NCI-H128 (cell line): ENCODE results near the gene CLEC4G.

Source experiments
- DNase-seq: peaks from one replicate; lab custom pipeline; 2025; ENCODE audit not compliant: unreplicated experiment; lab: John Stamatoyannopoulos, UW

The CLEC4G gene

GRCh38 chr19:7699003-7699402, 32.9 kb downstream of the CLEC4G start:
- DNase-seq = no peak

GRCh38 chr19:7698583-7698982, 33.3 kb downstream of the CLEC4G start:
- no peak for DNase-seq

DNA sequence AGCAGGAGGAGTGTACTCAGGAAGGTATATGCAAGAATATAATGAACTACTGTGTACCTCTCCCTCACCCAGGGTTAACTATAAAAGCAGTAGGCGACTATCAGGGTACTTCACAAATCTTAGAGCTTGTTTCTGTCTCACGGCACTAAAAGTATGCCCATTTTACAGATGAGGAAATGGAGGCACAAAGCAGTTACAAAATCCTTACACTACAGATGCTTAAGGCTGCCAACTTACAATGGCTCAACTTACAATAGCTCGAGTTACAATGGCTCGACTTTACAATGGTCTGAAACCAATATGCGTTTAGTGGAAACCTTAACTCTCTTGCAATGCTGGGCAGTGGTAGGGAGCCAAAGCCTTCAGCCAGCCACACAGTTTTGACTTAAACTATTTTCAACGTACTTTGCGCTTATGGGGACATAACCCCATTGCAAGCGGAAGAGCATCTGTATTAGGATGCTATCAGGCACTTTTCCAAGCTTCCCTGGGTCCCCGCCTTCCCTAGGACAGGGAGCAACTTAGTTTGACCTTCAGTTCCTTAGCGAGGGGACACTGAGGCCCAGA, 34.1 kb downstream of the CLEC4G start:
- no peak for DNase-seq

DNA sequence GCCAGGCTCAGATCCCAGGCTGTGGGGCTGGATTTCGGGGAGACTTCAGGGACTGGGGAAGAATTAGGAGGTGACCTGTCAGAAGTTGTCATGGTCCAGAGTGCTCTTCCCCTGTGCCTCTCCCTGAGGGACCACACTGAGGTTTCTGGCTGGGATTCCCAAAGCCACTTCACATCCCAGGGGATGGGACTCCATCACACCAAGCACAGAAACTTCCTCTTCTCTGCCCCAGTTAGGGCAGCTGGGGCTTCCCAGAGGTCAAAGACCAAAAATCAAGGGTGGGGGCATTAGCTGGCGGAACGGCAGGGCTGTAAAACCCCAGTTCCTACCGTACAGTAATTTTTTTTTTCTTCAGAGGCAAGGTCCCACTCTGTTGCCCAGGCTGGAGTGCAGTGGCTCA, 37.4 kb downstream of the CLEC4G start:
- DNase-seq = no peak

DNA sequence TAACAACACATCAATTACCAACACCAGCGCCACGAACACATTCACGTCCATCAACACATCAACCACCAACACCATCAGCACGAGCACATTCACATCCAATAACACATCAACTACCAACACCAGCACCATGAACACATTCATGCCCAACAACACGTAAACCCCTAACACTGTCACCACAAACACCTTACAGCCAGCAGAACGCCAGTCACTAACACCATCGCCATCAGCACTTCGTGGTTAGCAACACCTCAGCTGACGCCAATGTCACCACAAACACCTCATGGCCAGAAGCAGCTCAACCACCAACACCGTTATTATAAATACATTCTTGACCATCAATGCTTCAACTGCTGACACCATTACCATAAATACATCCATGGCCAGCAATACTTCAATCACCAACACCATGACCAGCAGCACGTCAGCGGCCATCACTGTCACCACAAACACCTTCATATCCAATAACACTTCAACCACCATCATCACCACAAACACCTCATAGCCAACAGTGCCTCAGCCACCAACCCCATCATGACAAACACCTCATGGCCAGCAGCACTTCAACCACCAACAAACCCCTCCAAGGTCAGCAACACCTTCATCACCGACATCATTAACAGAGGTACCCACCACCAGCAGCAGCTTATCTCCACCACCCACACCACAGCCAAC, 39.4 kb downstream of the CLEC4G start:
- DNase-seq = no peak

DNA sequence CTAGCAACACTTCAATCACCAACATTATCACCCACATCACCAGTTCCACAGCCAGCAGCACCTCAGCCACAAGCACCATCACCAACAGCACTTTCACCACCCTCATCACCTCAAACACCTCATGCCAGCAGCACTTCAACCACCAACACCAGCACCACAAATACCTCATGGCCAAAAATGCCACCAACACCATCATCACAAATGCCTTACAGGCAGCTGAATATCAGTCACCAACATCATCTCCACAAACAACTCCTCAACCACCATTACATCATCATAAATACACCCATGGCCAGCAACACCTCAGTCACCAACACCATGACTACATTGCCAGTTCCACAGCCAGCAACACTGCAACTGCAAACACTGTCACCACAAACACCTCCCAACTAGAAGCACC, 40.4 kb downstream of the CLEC4G start:
- no peak for DNase-seq

GRCh38 chr19:7690779-7691258, 41.1 kb downstream of the CLEC4G start:
- no peak for DNase-seq

DNA sequence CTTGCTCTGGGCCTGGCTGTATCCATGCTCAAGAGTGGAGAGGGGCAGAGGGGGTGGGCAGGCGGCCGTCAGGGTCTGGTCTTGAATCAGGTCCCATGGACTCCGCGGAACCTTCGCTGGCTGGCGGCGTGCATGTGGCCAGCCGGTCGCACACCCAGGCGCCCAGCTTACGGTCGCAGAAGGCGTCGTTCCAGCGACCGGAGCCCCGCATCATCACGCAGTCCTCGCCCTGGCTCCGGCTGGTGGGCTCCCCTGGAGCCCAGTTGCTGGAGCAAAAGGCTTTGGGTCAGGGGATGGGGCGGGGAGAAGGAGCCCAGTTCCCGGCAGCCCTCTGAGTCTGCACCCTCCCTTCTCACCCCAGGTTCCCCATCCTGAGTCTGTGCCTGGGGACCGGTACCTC, 42.7 kb downstream of the CLEC4G start:
- DNase-seq = no peak

DNA sequence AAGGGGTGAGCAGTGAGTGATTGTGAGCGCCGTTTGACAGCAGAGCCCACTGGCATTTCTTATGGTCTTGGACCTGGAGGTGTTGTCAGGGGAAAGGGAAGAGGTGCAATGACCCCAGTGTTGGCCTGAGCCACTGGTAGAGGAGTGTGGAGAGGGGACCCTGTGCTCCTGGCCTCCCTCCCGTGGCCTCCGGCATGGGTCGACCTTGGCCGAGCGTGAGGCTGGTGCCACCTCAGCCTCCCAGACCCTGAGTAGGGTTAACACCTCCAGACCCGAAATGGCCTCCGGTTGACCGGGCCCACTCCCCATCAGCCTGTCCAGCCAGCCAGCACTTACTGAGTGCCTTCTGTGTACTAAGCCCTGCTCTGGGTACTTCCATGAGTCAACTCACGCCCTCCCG, 44.7 kb downstream of the CLEC4G start:
- DNase-seq = no peak

DNA sequence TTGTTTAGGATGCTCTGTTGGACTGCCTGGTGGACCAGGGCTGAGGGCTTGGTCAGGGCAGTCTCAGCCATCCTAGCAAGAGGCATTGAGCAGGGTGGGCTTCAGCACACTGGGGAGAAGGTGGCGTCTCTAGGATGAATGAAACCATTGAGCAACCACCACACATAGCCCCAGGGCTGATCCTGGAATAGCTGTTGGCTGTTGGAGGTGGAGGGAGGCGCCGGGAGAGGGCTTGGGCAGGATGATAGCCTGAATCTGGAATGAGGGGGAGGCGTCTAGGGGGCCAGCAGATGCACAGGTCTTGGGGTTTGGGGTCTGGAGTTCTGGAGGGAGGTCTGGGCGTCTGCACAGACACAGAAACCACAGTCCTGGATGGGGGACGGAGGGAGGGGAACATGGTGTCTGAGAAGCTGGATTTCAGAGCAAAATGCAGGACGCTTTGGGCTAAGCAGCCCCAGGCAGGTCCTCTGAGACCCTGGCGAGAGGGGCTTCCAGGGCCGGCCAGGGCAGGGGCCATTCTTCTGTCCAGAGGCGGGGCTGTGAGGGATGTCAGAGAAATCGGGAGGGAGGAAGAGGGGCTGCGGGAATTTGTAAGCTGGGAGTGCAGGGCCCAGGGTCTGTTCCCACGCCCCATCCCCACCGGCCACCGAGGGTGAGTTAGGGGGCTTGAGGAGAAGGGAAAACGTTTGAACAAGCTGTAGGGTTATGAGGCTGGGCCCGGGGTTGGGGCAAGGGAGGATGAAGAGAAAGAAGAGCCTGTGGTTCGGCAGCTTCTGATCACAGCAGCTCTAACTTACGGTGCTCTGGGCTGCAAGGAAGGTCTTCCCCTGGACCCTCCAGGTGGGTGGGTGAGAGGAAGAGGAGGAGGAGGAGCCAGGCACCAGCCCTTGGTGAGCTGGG, 46.1 kb downstream of the CLEC4G start:
- no peak for DNase-seq

DNA sequence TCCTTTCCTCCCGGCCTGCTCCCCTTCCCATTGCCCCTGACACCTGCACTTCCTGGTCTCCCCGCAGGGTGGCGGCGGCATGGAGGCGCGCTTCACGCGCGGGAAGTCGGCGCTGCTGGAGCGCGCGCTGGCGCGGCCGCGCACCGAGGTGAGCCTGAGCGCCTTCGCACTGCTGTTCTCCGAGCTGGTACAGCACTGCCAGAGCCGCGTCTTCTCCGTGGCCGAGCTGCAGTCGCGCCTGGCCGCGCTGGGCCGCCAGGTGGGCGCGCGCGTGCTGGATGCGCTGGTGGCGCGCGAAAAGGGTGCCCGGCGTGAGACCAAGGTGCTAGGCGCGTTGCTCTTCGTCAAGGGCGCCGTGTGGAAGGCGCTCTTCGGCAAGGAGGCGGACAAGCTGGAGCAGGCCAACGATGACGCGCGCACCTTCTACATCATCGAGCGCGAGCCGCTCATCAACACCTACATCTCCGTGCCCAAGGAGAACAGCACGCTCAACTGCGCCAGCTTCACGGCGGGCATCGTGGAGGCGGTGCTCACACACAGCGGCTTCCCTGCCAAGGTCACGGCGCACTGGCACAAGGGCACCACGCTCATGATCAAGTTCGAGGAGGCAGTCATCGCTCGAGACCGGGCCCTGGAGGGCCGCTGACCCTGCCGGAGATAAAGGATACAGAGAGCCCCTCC, 49.6 kb downstream of the CLEC4G start:
- no peak for DNase-seq

DNA sequence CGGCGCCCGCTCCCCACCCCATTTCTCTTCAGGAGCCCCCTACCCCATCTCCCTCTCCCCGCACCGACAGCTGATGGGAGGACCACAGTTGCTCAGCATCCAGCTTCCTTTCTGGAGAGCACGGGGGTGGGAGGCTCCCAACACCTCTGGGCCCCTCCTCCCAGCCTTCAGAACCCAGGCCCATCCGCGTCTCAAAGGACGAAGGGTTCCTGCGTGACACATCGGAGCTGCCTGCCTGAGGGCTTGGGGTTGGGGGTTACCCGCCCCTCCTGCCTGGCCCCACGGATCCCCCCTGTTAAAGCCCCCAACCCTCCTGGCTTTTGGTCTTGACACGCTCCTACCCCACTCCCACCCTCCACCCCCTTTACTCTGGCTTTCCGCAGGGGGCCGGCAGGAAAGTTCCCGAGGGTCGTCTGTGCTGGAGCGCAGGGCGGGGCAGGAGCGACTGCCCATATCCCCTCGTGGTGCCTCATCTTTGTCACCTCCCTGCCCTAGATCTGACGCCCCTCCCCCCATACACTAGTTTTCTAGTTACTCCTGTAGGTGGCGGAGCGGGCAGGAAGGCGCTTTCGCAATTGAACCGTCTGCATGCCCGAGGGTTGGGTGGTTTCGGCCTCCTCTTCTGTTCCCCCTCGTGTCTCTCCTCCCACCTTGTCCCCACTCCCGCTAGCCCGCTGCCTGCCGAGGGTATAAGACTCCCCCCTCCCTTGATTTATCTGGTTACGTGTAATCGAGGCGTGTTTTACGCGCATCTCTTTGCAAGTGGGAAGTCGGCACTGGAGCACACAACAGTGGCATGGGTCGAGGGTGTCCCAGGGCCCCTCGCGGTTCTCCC, 50.4 kb downstream of the CLEC4G start:
- no peak for DNase-seq

DNA sequence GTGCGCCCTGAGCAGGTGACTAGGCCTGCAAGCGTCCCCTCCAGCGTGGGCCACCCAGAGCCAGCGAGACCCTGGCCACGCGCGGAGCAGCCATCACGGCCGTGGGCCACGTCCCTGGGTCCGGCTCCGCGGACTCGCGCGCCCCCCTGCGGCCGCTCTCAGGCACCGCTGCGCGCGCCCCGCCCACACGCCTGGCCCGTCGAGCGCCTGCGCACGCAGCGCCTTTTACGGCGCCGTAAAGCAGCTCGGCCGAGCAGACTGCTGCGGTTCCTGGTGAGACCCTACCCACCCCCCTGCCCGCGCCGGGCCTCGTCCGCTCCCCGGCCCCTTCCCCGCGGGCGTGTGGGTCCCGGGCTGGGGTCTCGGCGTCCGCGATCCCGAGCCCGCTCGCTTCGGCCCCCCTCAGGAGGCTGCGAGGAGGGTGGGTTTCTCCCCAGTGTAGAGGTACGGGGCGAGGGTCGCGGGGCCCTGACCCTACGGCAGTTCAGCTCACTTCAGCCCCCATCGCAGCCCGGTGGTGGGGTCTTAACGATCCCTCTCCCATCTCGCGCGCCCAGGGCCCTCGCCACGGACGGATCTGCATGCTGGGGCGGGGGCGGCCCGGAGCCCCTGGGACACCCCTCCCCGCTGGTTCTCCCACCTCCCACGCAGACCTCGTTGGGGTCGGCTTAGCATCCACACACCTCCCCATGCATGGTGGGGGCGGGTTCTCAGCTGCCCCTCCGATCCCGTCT, 51.1 kb downstream of the CLEC4G start, which contains the start of gene TRAPPC5:
TRAPPC5 (plus strand) TSS at position 228 of the 734 bp plus-strand sequence. CDS start 1,421 bp downstream, outside the sequence.
- peak; percentile 55 for DNase-seq

DNA sequence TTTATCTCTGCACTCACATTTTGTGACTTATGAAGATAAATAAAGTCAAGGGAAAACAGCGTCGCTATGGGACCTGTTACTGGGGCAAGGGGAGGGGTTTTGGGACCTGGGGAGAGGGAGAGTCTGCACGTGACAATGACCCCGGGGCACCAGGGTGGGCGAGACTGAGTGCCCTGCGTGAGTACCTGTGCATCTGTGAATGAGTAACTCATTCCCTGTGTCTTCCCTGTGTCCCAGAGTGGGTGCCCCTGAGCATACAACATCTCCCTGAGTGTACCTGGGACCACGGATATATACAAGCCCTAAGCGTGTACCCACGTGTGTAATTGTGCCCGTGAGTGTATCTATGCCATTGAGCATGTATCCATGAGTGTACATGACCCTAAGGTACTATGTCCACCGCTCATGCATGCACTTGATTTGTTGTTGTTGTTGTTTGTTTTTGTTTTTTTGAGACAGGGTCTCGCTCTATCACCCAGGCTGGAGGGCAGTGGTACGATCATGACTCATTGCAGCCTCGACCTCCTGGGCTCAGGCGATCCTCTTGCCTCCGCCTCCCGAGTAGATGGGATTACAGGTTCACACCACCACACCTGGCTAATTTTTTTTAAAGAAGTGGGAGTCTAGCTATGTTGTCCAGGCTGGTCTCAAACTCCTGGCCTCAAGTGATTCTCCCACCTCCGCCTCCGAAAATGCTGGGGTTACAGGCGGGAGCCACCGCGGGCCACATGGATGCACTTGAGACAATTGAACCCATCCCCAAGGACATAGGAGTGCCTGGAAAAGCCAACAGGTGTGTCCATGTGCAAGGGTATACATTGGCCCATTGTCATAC, 51.9 kb downstream of the CLEC4G start:
- no peak for DNase-seq

GRCh38 chr19:7678971-7679751, 52.7 kb downstream of the CLEC4G start:
- DNase-seq = no peak
